ENCODE data around the gene CLSTN2. TPM values are rescaled to one million over a fixed set of nuclear protein-coding genes. Genes with fewer than 3 reads are reported as not detected.

The CLSTN2 gene
- total and polyA plus RNA-seq, 12 donors = 0.67 to 17.8 (median 5.3) TPM

DNA sequence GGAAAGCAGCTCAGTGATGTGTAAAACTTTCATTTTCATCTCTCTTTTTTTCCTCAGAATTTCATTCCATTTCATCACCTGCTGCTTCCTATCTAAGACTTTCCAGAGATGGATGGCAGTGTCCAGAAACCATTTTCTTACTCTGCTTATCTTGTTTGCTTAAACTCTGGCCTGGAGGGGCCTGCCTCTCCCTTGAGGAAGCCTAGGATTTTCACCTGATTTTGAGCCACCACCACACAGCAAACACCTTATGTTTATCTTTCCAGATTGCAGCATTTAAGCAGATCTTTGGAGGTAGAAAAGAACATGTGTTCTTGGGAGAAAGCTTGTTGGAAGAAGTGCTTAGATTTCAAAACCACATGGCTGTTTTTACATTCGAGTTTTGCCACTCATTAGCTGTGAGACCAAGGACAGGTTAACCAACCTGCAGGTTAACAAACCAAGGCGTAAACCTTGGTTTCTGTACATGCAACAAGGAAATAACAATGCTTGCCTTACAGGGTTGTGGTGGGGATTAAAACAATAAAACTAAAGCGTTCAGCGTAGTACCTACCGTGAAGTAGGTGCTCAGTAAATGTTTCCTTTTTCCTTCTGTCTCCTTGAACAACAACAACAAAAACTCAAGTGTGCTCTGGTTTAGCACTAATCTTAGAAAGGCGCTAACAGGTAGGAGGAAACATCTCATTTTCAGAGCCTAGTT is 120.3 kb downstream of the CLSTN2 start:
- Histone ChIP-seq H3K9me3 (replicated peaks in 1 of 3) (no peaks in the 10 kb centered on the region), H3K4me3 (no peak overlapping the region), H3K27me3 (no peaks in the 10 kb centered on the region), H3K4me1 (replicated peaks in 1 of 2) (no peaks in the 10 kb centered on the region), H3K27ac (no peak overlapping the region), H3K36me3 (replicated peaks in 1 of 2) (no peaks in the 10 kb centered on the region)
- DNase-seq = no peak
- TF ChIP-seq, protein P1, sequence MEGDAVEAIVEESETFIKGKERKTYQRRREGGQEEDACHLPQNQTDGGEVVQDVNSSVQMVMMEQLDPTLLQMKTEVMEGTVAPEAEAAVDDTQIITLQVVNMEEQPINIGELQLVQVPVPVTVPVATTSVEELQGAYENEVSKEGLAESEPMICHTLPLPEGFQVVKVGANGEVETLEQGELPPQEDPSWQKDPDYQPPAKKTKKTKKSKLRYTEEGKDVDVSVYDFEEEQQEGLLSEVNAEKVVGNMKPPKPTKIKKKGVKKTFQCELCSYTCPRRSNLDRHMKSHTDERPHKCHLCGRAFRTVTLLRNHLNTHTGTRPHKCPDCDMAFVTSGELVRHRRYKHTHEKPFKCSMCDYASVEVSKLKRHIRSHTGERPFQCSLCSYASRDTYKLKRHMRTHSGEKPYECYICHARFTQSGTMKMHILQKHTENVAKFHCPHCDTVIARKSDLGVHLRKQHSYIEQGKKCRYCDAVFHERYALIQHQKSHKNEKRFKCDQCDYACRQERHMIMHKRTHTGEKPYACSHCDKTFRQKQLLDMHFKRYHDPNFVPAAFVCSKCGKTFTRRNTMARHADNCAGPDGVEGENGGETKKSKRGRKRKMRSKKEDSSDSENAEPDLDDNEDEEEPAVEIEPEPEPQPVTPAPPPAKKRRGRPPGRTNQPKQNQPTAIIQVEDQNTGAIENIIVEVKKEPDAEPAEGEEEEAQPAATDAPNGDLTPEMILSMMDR (IDR thresholded peaks at IDR 0.05) = no peak
- no peak for TF ChIP-seq POLR2A (IDR thresholded peaks at IDR 0.05)
- 90 to 94% (median 93%) methylated on average over 6 of the region's 6 CpGs for WGBS, 4 donors
- intact Hi-C loops (cut with DNase I) = no loop called here

DNA sequence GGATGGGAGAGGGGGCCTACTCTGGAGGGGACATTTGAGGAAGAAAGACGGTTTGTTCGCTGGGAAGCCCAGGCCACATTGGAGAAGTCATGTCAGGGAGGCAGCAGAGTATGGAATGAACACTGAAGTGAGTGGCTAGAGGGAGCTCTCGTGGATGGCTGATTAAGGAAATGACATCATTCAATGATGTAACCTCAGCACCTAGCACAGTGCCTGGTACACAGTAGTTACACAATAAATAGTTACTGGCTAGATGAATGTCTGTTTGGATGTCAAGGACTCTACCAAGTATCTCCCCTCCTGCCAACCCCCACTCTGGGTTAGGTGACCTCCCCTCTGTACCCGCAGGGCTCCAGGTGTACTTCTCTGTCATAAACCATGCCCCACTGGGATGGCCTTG is 121.1 kb downstream of the CLSTN2 start:
- TF ChIP-seq, protein P1 (IDR thresholded peaks at IDR 0.05) = no peak
- no peak for TF ChIP-seq POLR2A (IDR thresholded peaks at IDR 0.05)
- H3K27ac ChIP-seq = no peak overlapping the region
- H3K27me3 ChIP-seq = no peaks in the 10 kb centered on the region
- no peak for DNase-seq
- intact Hi-C loops (cut with DNase I) = no loop called here
- no peaks in the 10 kb centered on the region for H3K4me1 ChIP-seq (replicated peaks in 1 of 2)
- H3K4me3 ChIP-seq = no peak overlapping the region
- H3K9me3 ChIP-seq (replicated peaks in 1 of 3) = no peaks in the 10 kb centered on the region
- WGBS, 4 donors = 84 to 87% (median 85%) methylated on average over 4 of the region's 4 CpGs
- H3K36me3 ChIP-seq (replicated peaks in 1 of 2) = no peaks in the 10 kb centered on the region

DNA sequence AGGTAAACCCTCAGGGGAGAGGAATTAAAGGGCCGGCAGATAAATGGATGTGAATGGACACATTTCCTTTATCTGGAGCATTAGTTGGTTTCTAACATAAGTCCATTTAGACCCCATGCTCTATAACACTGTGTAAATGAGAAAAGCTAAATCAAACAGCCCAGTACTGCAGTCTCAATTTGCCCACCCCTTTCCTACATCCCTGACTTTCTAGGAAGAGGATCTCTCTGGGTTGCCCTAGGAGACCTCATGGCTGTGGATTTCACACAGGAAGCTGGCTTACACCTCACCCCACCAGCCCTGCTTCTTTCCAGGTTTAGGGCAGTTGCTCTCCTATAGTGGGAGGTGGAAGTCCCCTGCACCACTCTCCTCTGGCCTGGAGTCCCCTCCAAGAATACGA is 126.2 kb downstream of the CLSTN2 start:
- Histone ChIP-seq H3K27ac (no peak overlapping the region), H3K4me1 (replicated peaks in 1 of 2) (no peaks in the 10 kb centered on the region)
- intact Hi-C loops (cut with DNase I) = no loop called here

DNA sequence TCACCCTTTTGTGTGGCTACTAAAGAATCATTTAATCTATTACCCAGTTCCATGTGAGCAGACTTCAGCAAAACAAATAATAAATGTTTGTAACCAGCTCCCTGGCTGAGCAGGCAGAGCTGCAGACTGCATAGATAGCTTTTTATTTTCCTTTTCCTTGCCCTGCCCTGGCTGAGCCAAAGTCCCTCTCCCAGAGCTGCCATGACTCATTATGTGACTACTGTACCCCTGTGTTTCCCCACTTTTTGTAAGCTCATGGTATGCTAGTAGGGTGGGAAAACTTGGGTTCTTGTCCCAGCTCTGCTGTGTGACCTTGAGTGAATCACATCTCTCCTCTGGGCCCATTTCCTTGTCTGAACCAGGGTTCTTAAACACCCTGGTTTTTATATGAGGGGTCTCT is 127.5 kb downstream of the CLSTN2 start:
- H3K27me3 ChIP-seq = no peaks in the 10 kb centered on the region
- no peak overlapping the region for H3K27ac ChIP-seq
- DNase-seq = no peak
- no peaks in the 10 kb centered on the region for H3K36me3 ChIP-seq (replicated peaks in 1 of 2)
- no peaks in the 10 kb centered on the region for H3K4me1 ChIP-seq (replicated peaks in 1 of 2)
- intact Hi-C loops (cut with DNase I) = no loop called here
- TF ChIP-seq, protein P1 (IDR thresholded peaks at IDR 0.05) = no peak
- TF ChIP-seq POLR2A (IDR thresholded peaks at IDR 0.05) = no peak
- H3K9me3 ChIP-seq (replicated peaks in 1 of 3) = no peaks in the 10 kb centered on the region
- H3K4me3 ChIP-seq = no peak overlapping the region

More for the DNA sequence above, 126.2 kb downstream of the CLSTN2 start:
- WGBS, 4 donors = 73 to 81% (median 74%) methylated on average over 2 of the region's 2 CpGs
- no peak for TF ChIP-seq POLR2A (IDR thresholded peaks at IDR 0.05)
- TF ChIP-seq, protein P1 (IDR thresholded peaks at IDR 0.05) = no peak
- Histone ChIP-seq H3K36me3 (replicated peaks in 1 of 2) (no peaks in the 10 kb centered on the region), H3K4me3 (no peak overlapping the region), H3K27me3 (no peaks in the 10 kb centered on the region), H3K9me3 (replicated peaks in 1 of 3) (no peaks in the 10 kb centered on the region)
- DNase-seq = no peak
